ENCODE data around the gene WDR49. TPM values are rescaled to one million over a fixed set of nuclear protein-coding genes. Genes with fewer than 3 reads are reported as not detected.

WDR49 gene
- total and polyA plus RNA-seq, 3 experiments from 2014 or later: 0.35 to 0.74 TPM; not detected in 1

DNA sequence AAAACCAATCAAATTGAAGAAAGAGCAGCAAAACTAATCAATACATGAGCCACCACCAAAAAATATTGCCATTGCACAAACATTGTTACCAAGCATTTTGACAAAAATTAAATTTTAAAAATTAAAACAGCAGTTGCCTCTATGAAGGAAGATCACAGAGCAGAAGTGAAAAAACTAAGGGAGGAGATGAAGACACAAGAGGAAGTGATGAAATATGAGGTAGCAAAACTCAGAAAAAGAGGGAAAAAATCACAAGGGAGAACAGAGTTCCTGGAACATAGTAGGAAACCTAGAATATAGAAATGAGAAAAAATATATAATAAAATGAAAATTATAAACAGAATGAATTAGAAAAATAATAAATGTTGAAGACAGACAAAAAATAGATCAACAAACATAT is 172.6 kb downstream of the WDR49 start:
- ChIA-PET CTCF (interaction anchor here (0.7 kb wide), 1 partner anchor 388 kb away, joined by 3 read pairs; no protein-coding TSS in a partner anchor), POLR2A (no interaction called here)
- Histone ChIP-seq H3K27me3 (ENCODE audit: insufficient read depth, low read length, poor library complexity, severe bottlenecking) (no peaks in the 10 kb centered on the region), H3K36me3 (ENCODE audit: insufficient read depth, low read length) (no peaks in the 10 kb centered on the region), H3K9me3 (ENCODE audit: low read length) (no peaks in the 10 kb centered on the region), H3K4me3 (ENCODE audit: low read length) (no peak overlapping the region), H3K27ac (ENCODE audit: low read depth, low read length) (no peak overlapping the region), H3K4me1 (ENCODE audit: insufficient read depth, low read length) (no peaks in the 10 kb centered on the region)
- Mint-ChIP-seq H3K36me3 (no peaks in the 10 kb centered on the region), H3K4me1 (no peaks in the 10 kb centered on the region), H3K9me3 (peaks cover 0 to 12% (median 0%) of the 10 kb centered on the region in 5 donors), H3K4me3 (no peak overlapping the region), H3K27ac (no peak overlapping the region), H3K27me3 (peaks cover 0 to 1% of the 10 kb centered on the region in 2 donors)
- no peak for DNase-seq

DNA sequence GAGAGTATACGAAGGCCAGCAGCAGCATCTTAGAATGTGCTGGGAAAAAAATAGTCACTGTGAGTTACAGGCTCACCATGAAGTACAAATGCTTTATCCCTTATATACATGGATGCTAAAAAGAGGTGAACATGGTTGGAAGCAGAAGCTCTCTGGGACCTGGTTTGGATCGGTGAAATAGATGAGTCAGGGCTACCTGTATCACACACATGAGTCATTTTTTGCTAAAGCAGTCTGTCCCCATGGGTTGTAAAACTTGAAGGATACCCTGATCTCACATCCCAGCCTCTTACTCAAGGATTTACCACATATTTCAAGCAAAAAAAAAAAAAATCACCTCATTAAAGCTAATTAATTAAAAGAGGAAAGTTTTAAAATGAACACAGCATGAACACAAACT is 173.0 kb downstream of the WDR49 start:
- POLR2A ChIA-PET: no interaction called here
- H3K36me3 Mint-ChIP-seq: no peaks in the 10 kb centered on the region
- no peaks in the 10 kb centered on the region for H3K4me1 ChIP-seq (ENCODE audit: insufficient read depth, low read length)
- H3K9me3 Mint-ChIP-seq: peaks cover 0 to 9% (median 0%) of the 10 kb centered on the region in 5 donors
- no peak overlapping the region for H3K4me3 Mint-ChIP-seq
- no peak overlapping the region for H3K27ac Mint-ChIP-seq
- no peak overlapping the region for H3K27ac ChIP-seq (ENCODE audit: low read depth, low read length)
- no peak overlapping the region for H3K4me3 ChIP-seq (ENCODE audit: low read length)
- H3K4me1 Mint-ChIP-seq: no peaks in the 10 kb centered on the region
- no peaks in the 10 kb centered on the region for H3K9me3 ChIP-seq (ENCODE audit: low read length)
- no peaks in the 10 kb centered on the region for H3K27me3 ChIP-seq (ENCODE audit: insufficient read depth, low read length, poor library complexity, severe bottlenecking)
- H3K36me3 ChIP-seq (ENCODE audit: insufficient read depth, low read length): no peaks in the 10 kb centered on the region
- peaks cover 0 to 1% of the 10 kb centered on the region in 2 donors for H3K27me3 Mint-ChIP-seq
- CTCF ChIA-PET: interaction anchor here (0.7 kb wide), 1 partner anchor 388 kb away, joined by 3 read pairs; no protein-coding TSS in a partner anchor
- DNase-seq: no peak

DNA sequence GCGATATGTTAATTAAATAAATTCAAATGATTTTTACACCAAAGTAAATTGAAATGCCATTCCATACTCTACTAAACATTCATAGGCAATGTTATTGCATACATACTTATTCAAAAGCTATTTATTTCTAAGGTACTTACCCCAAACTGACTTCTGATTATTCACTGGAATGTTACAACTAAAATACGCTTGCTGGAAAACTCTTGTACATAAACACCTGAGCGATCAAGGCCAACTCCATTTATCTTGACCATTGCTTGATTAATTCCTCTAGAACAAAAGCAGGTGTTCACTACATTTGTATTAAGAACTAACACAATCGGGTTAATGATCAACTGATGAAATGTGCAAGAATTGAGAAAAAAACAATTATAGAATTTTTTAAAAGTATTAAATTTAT is 179.9 kb downstream of the WDR49 start, which contains the start of gene SERPINI2:
Gene SERPINI2 (minus strand): TSS at position 180 of the 400 bp plus-strand sequence. CDS start 2,208 bp downstream, outside the sequence.
- Mint-ChIP-seq H3K4me3 (no peak within 1 kb of the TSS), H3K9me3 (no peaks in the 10 kb centered on the region), H3K4me1 (no peaks in the 10 kb centered on the region), H3K36me3 (no peaks in the 10 kb centered on the region), H3K27ac (peak within 1 kb of the TSS in 1 of 8 donors; percentile 3), H3K27me3 (peaks cover 0 to 2% of the 10 kb centered on the region in 2 donors)
- no peak within 1 kb of the TSS for H3K4me3 ChIP-seq (ENCODE audit: low read length)
- no peaks in the 10 kb centered on the region for H3K4me1 ChIP-seq (ENCODE audit: insufficient read depth, low read length)
- DNase-seq: no peak
- H3K27me3 ChIP-seq (ENCODE audit: insufficient read depth, low read length, poor library complexity, severe bottlenecking): no peaks in the 10 kb centered on the region
- CTCF ChIA-PET: no interaction called here
- POLR2A ChIA-PET: no interaction called here
- H3K9me3 ChIP-seq (ENCODE audit: low read length): no peaks in the 10 kb centered on the region
- no peak within 1 kb of the TSS for H3K27ac ChIP-seq (ENCODE audit: low read depth, low read length)
- no peaks in the 10 kb centered on the region for H3K36me3 ChIP-seq (ENCODE audit: insufficient read depth, low read length)

DNA sequence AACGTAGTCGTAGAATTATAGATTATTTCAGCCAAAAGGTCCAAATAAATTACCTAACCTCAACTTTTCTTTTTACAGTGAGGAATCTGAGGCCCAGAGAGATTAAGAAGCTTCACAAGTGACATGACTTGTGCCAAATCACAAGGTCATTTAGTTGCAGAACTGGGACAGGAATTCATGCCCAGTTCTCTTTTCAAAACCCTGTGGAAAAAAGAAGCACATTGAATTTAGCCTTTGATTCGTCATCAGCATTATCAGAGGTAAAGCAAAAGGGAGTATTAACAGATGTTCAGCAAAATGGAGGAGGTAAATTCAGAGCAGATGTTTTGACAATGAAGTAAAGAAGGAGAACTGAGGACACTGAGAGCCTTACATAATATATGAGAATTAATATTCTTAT is 184.4 kb downstream of the WDR49 start:
- H3K4me3 ChIP-seq (ENCODE audit: low read length): no peak overlapping the region
- no peaks in the 10 kb centered on the region for H3K9me3 Mint-ChIP-seq
- H3K4me1 Mint-ChIP-seq: no peaks in the 10 kb centered on the region
- H3K27ac Mint-ChIP-seq: no peak overlapping the region
- no peak for DNase-seq
- ChIA-PET CTCF (no interaction called here), POLR2A (no interaction called here)
- H3K36me3 ChIP-seq (ENCODE audit: insufficient read depth, low read length): no peaks in the 10 kb centered on the region
- no peaks in the 10 kb centered on the region for H3K9me3 ChIP-seq (ENCODE audit: low read length)
- H3K27me3 ChIP-seq (ENCODE audit: insufficient read depth, low read length, poor library complexity, severe bottlenecking): no peaks in the 10 kb centered on the region
- no peaks in the 10 kb centered on the region for H3K4me1 ChIP-seq (ENCODE audit: insufficient read depth, low read length)
- no peak overlapping the region for H3K27ac ChIP-seq (ENCODE audit: low read depth, low read length)
- no peak overlapping the region for H3K4me3 Mint-ChIP-seq
- H3K27me3 Mint-ChIP-seq: peaks cover 0 to 2% of the 10 kb centered on the region in 2 donors
- H3K36me3 Mint-ChIP-seq: no peaks in the 10 kb centered on the region

DNA sequence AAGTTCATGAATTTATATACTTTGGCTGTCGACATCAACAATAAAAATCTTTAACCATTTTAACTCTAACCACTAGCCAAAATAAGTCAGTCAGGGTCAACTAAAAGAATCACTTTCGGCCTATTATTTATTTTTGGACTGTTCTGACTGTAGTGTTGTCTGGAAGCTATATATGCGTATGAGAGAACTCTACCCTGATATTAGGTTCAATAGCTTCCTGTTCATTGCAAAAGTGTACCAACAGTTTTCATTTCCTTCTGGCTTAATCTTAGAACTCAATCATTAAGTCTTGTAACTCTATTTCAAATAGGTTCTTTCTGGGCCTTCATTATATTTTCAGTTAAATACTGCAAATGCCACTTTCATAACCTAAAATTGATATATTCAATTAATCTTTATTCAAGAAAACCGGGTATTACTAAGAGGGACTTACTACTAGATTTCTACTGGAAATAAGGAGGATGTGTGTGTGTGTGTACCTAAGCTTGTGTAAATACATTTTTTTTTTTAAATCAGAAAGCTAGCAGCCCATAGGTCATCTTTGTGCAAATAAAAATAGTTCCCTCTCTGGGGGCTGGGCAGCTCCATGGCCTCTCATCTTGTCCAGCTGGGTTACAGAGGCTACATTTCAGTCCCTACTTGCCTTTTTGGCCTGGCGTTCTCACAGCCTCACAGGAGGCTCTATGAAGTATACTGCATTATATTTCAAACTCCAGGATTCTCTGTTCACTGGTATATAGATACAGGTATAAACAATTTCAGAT is 185.7 kb downstream of the WDR49 start:
- Mint-ChIP-seq H3K9me3 (no peaks in the 10 kb centered on the region), H3K36me3 (no peaks in the 10 kb centered on the region), H3K4me3 (no peak overlapping the region), H3K27me3 (peaks cover 0 to 2% of the 10 kb centered on the region in 2 donors), H3K27ac (no peak overlapping the region), H3K4me1 (no peaks in the 10 kb centered on the region)
- no peak for DNase-seq
- no peaks in the 10 kb centered on the region for H3K36me3 ChIP-seq (ENCODE audit: insufficient read depth, low read length)
- no peak overlapping the region for H3K4me3 ChIP-seq (ENCODE audit: low read length)
- no peak overlapping the region for H3K27ac ChIP-seq (ENCODE audit: low read depth, low read length)
- H3K4me1 ChIP-seq (ENCODE audit: insufficient read depth, low read length): no peaks in the 10 kb centered on the region
- CTCF ChIA-PET: no interaction called here
- no peaks in the 10 kb centered on the region for H3K9me3 ChIP-seq (ENCODE audit: low read length)
- POLR2A ChIA-PET: no interaction called here
- H3K27me3 ChIP-seq (ENCODE audit: insufficient read depth, low read length, poor library complexity, severe bottlenecking): no peaks in the 10 kb centered on the region

DNA sequence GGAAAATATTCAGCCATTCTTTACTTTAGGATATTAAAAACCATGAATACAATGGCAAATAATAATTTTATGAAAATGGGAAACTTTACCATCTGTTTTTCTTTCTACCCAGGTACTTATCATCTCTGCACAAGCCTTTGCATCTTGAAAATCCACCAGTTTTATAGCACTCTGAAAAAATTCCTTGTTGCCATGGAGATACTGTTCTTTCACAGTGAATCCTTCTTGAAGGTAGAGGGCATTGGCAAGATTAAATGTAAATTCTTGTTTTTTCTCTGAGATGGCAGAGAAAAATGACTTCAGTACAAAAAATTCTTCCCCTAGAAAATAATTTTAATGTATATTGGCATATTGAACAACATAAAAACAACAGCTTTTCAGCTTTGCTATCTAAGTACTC is 186.8 kb downstream of the WDR49 start:
- H3K4me3 ChIP-seq (ENCODE audit: low read length): no peak overlapping the region
- no peak overlapping the region for H3K27ac ChIP-seq (ENCODE audit: low read depth, low read length)
- no peaks in the 10 kb centered on the region for H3K4me1 ChIP-seq (ENCODE audit: insufficient read depth, low read length)
- no peaks in the 10 kb centered on the region for H3K9me3 ChIP-seq (ENCODE audit: low read length)
- no peaks in the 10 kb centered on the region for H3K27me3 ChIP-seq (ENCODE audit: insufficient read depth, low read length, poor library complexity, severe bottlenecking)
- no peak for DNase-seq
- Mint-ChIP-seq H3K27me3 (peaks cover 2 to 3% of the 10 kb centered on the region in 2 donors), H3K36me3 (no peaks in the 10 kb centered on the region), H3K4me1 (no peaks in the 10 kb centered on the region), H3K27ac (no peak overlapping the region), H3K4me3 (no peak overlapping the region), H3K9me3 (no peaks in the 10 kb centered on the region)
- H3K36me3 ChIP-seq (ENCODE audit: insufficient read depth, low read length): no peaks in the 10 kb centered on the region
- ChIA-PET POLR2A (no interaction called here), CTCF (no interaction called here)

DNA sequence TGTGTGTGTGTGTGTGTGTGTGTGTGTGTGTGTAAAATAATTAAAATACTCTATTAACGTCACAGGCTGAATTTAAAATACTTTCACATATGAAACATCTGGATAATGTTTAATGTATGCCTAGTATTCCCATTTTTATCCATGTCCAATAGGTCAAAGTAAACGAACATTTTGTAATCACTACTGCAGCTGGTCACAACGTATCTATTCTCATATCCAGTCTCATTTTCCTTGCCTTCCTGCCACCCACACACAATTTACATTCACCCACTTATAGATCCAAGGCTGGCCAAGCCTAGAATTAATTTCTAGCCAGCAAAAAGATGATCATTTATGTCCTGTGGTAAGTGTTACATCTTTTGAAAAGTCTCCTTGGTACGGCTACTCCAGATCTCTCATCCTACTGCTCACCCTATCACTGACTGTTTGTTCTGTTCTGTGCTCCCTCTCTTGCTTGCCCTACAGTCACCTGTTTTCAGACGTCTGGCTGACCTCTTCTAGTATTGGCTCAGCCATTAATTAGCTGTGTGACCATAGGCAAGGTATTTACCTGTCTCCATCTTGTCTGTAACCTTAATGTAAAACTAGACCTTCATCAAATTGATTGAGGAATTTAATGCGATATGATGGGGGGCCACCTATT is 197.5 kb downstream of the WDR49 start:
- no peak overlapping the region for H3K4me3 ChIP-seq (ENCODE audit: low read length)
- H3K4me1 ChIP-seq (ENCODE audit: insufficient read depth, low read length): no peaks in the 10 kb centered on the region
- CTCF ChIA-PET: no interaction called here
- H3K36me3 ChIP-seq (ENCODE audit: insufficient read depth, low read length): no peaks in the 10 kb centered on the region
- no peaks in the 10 kb centered on the region for H3K27me3 ChIP-seq (ENCODE audit: insufficient read depth, low read length, poor library complexity, severe bottlenecking)
- DNase-seq: no peak
- POLR2A ChIA-PET: no interaction called here
- no peaks in the 10 kb centered on the region for H3K36me3 Mint-ChIP-seq
- H3K27me3 Mint-ChIP-seq: no peaks in the 10 kb centered on the region
- no peak overlapping the region for H3K27ac ChIP-seq (ENCODE audit: low read depth, low read length)
- no peaks in the 10 kb centered on the region for H3K4me1 Mint-ChIP-seq
- no peak overlapping the region for H3K27ac Mint-ChIP-seq
- no peak overlapping the region for H3K4me3 Mint-ChIP-seq
- H3K9me3 Mint-ChIP-seq: no peaks in the 10 kb centered on the region
- H3K9me3 ChIP-seq (ENCODE audit: low read length): no peaks in the 10 kb centered on the region

DNA sequence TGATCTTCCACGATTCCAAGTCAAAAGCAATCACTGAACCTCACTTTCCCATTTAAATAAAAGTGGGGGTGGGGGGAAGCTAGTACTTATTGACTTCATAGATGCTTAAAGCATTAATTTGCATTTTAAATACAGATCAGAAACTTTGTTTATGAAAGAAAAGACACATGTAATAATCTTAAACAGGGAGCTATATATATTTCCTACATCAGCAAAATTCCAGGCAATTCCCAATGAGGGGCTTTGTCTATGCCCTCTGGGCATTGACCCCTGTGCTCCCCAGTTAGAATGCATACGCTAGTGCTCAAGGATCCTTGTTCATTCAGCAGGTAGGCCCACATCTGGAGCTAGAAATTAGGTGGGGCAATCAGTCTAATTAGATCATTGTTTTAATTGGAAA is 199.9 kb downstream of the WDR49 start:
- no peak overlapping the region for H3K4me3 ChIP-seq (ENCODE audit: low read length)
- H3K4me1 ChIP-seq (ENCODE audit: insufficient read depth, low read length): no peaks in the 10 kb centered on the region
- no peaks in the 10 kb centered on the region for H3K27me3 ChIP-seq (ENCODE audit: insufficient read depth, low read length, poor library complexity, severe bottlenecking)
- H3K27ac ChIP-seq (ENCODE audit: low read depth, low read length): no peak overlapping the region
- H3K9me3 ChIP-seq (ENCODE audit: low read length): no peaks in the 10 kb centered on the region
- H3K4me1 Mint-ChIP-seq: no peaks in the 10 kb centered on the region
- no peak overlapping the region for H3K4me3 Mint-ChIP-seq
- H3K36me3 Mint-ChIP-seq: no peaks in the 10 kb centered on the region
- DNase-seq: no peak
- H3K36me3 ChIP-seq (ENCODE audit: insufficient read depth, low read length): no peaks in the 10 kb centered on the region
- CTCF ChIA-PET: no interaction called here
- POLR2A ChIA-PET: no interaction called here
- H3K27ac Mint-ChIP-seq: no peak overlapping the region
- H3K9me3 Mint-ChIP-seq: no peaks in the 10 kb centered on the region
- no peaks in the 10 kb centered on the region for H3K27me3 Mint-ChIP-seq

Measured in CD8-positive, alpha-beta memory T cell (primary cell).